Measurements from ENCODE around the gene HMBS. TPM values are rescaled to one million over a fixed set of nuclear protein-coding genes. Genes with fewer than 3 reads are reported as not detected.
"Not testable (repeated sequence)": the region's sequence is repeated elsewhere in the genome, so short reads cannot be mapped to it uniquely, and the experiment has no call there.

The HMBS gene
- total RNA-seq, 1 experiment from 2014 or later = 6.0 TPM

GRCh38 chr11:119118227-119118626, 33.5 kb downstream of the HMBS start:
- DNase-seq (ENCODE audit: low read depth) = no peak

DNA sequence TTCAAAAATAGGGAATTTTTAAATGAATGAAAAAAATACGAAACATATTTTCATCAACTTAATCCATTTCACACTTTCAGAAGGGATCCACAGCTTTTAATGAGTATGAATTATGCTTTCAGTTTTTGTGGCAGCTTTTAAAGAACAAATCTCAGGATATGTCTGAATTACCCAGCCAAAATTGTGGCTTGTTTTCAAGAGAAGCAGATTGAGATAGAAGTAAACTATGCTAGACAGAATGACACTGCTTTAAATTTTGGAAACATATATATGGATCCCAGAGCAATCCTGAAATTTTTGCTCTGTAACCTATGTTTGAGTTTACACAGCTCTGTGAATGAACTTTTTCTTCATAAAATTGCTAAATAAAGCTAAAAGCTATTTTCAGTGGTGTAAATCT, 34.3 kb downstream of the HMBS start:
- DNase-seq (ENCODE audit: low read depth) = no peak

DNA sequence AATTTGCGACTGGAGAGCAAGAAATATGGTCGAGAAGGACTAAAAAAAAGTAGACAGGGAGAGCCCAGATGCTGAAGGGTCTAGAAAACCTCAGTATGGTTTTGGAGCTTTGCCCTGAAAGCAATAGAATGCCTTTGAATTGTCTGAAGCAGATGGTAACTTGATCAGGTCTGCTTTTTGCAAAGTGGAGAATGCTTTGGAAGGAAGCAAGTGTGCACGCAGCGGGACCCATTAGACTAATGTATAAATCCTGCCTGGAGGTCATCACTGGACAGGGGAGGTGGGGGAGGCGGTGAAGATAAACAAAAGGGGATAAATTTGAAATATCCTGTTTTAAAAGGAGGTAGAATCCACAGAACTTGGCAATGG, 35.9 kb downstream of the HMBS start:
- DNase-seq (ENCODE audit: low read depth) = peak; percentile 39

GRCh38 chr11:119121008-119121810, 36.5 kb downstream of the HMBS start, which contains the start of gene HINFP:
HINFP (plus strand) TSS chr11:119121580; CDS start chr11:119126945, 5,365 bp downstream.
- DNase-seq (ENCODE audit: low read depth) = peak; percentile 99

DNA sequence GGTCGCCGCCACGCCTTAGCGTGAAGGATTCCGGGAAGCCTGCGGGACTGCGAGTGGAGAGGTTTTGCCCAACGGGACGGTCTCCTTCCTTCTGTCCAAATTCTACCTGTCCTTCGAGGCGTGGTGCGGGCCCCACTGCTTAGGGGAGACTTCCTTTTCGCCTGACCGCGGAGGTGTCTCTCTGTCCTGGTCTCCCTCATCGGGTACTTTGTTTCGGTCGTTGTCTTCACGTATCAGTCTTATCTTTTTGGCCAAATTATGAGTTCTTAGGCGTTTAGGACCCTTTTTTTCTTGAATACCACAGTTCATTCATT, 37.1 kb downstream of the HMBS start:
- DNase-seq (ENCODE audit: low read depth) = no peak

DNA sequence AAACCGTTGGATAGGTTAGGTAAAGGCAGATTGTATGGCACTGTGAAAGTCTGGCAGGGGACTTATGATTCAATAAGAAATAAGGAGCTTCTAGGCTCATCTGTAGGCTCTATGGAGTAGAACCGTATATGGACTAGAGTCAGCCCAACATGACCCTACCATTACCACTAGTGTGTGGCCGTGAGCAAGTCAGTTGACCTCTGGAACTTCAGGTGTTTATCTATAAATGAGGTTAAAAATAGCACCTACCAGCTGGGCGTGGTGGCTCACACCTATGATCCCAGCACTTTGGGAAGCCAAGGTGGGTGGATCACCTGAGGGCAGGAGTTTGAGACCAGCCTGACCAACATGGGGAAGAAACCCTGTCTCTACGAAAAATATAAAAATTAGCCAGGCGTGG, 41.1 kb downstream of the HMBS start:
- DNase-seq (ENCODE audit: low read depth) = no peak

GRCh38 chr11:119126675-119127268, 42.1 kb downstream of the HMBS start:
- DNase-seq (ENCODE audit: low read depth) = no peak

DNA sequence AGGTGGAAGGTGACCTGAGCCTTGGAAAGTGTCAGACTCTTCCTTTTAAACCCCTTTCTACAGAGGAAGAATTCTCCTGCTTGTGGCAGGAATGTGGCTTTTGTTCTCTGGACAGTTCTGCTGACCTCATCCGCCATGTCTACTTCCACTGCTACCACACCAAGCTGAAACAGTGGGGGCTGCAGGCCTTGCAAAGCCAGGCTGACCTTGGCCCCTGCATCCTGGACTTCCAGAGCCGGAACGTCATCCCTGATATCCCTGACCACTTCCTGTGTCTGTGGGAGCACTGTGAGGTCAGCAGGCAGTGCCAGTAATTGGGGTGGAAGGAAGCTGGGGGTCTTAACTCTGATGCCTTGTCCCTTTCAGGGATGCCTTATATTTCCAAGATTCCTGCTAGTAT, 46.0 kb downstream of the HMBS start:
- peak; percentile 14 for DNase-seq (ENCODE audit: low read depth)

- DNase-seq (ENCODE audit: low read depth) = no peak
Observed at GRCh38 chr11:119134389-119134978, 49.8 kb downstream of the HMBS start.

DNA sequence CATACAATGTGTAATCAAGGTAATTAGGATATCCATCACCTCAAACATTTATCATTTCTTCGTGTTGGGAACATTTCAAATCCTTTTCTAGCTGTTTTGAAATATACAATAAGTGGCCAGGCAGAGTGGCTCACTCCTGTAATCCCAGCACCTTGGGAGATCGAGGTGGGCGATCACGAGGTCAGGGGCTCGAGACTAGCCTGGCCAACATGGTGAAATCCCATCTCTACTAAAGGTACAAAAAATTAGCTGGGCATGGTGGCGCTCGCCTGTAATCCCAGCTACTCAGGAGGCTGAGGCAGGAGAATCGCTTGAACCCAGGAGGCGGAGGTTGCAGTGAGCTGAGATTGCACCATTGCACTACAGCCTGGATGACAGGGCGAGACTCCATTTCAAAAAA, 54.6 kb downstream of the HMBS start:
- not testable (repeated sequence) for DNase-seq (ENCODE audit: low read depth)

Other genes starting within 250 kb of the HMBS start
- not detected in 2 replicates for gene CXCR5, start 201.0 kb upstream of the HMBS start, total RNA-seq (2014; rRNA removed; shearing (Covaris generic))
- gene BCL9L, start 159.0 kb upstream of the HMBS start, total RNA-seq (2014; rRNA removed; shearing (Covaris generic)) = 3.9 and 5.4 TPM in 2 replicates
- not detected in 2 replicates for gene UPK2, start 128.6 kb upstream of the HMBS start, total RNA-seq (2014; rRNA removed; shearing (Covaris generic))
- gene FOXR1, start 113.1 kb upstream of the HMBS start, total RNA-seq (2014; rRNA removed; shearing (Covaris generic)) = not detected in 2 replicates
- 27.3 and 40.2 TPM in 2 replicates for gene CENATAC, start 86.7 kb upstream of the HMBS start, total RNA-seq (2014; rRNA removed; shearing (Covaris generic))
- 1,318 and 1,710 TPM in 2 replicates for gene RPS25, start 66.5 kb upstream of the HMBS start, total RNA-seq (2014; rRNA removed; shearing (Covaris generic))
- 102 and 110 TPM in 2 replicates for gene TRAPPC4, start 66.1 kb upstream of the HMBS start, total RNA-seq (2014; rRNA removed; shearing (Covaris generic))
- gene SLC37A4, start 54.0 kb upstream of the HMBS start, total RNA-seq (2014; rRNA removed; shearing (Covaris generic)) = 12.7 and 18.9 TPM in 2 replicates
- 172 and 186 TPM in 2 replicates for gene HYOU1, start 27.7 kb upstream of the HMBS start, total RNA-seq (2014; rRNA removed; shearing (Covaris generic))
- 10.3 and 13.2 TPM in 2 replicates for gene VPS11, start 17.1 kb upstream of the HMBS start, total RNA-seq (2014; rRNA removed; shearing (Covaris generic))
- 32.0 and 38.3 TPM in 2 replicates for gene DPAGT1, start 17.0 kb downstream of the HMBS start, total RNA-seq (2014; rRNA removed; shearing (Covaris generic))
- 1.7 and 10.6 TPM in 2 replicates for gene C2CD2L, start 22.5 kb downstream of the HMBS start, total RNA-seq (2014; rRNA removed; shearing (Covaris generic))
- 14.4 and 28.8 TPM in 2 replicates for gene HINFP, start 36.7 kb downstream of the HMBS start, total RNA-seq (2014; rRNA removed; shearing (Covaris generic))
- not detected in 2 replicates for gene ABCG4, start 64.2 kb downstream of the HMBS start, total RNA-seq (2014; rRNA removed; shearing (Covaris generic))
- 4.3 and 9.7 TPM in 2 replicates for gene NLRX1, start 83.8 kb downstream of the HMBS start, total RNA-seq (2014; rRNA removed; shearing (Covaris generic))
- not detected in 2 replicates for gene NHERF4, start 100.6 kb downstream of the HMBS start, total RNA-seq (2014; rRNA removed; shearing (Covaris generic))
- 7.3 and 11.1 TPM in 2 replicates for gene CBL, start 121.5 kb downstream of the HMBS start, total RNA-seq (2014; rRNA removed; shearing (Covaris generic))
- 180 and 215 TPM in 2 replicates for gene MCAM, start 232.2 kb downstream of the HMBS start, total RNA-seq (2014; rRNA removed; shearing (Covaris generic))
- 2.6 and 2.9 TPM in 2 replicates for gene RNF26, start 249.6 kb downstream of the HMBS start, total RNA-seq (2014; rRNA removed; shearing (Covaris generic))

Data from Daoy (cell line).